ENCODE results near the gene SH3YL1.

GRCh38 chr2:254241-254640 is 9.6 kb downstream of the SH3YL1 start:
- TF ChIP-seq CTCF (IDR thresholded peaks at IDR 0.05) (no peak), POLR2A (IDR thresholded peaks at IDR 0.05) (no peak), POLR2AphosphoS5 (IDR thresholded peaks at IDR 0.05) (no peak)

All from breast epithelium (tissue), 3 donors.